Stimulated activated naive CD8-positive, alpha-beta T cell treated with anti-CD3 and anti-CD28 coated beads, Interleukin-15, Interleukin-2, amounts not matched to agents 100 ng/mL and 50 ng/mL, for 24 hours (primary cell): ENCODE data around the gene CDC37.
"Not testable (repeated sequence)": the region's sequence is repeated elsewhere in the genome, so short reads cannot be mapped to it uniquely, and the experiment has no call there.

ENCODE experiments used
- H3K27ac Mint-ChIP-seq: one replicate; pipeline ENCODE4 v1.8.0; 2021; ENCODE audit warnings: mild to moderate bottlenecking, mixed read lengths
- H3K27me3 Mint-ChIP-seq: one replicate; pipeline ENCODE4 v1.8.0; 2021; ENCODE audit warnings: mixed read lengths
- H3K36me3 Mint-ChIP-seq: one replicate; pipeline ENCODE4 v1.8.0; 2021; ENCODE audit warnings: low read depth, mixed read lengths
- H3K4me1 Mint-ChIP-seq: one replicate; pipeline ENCODE4 v1.8.0; 2021; ENCODE audit warnings: low read depth, mixed read lengths
- H3K4me3 Mint-ChIP-seq: one replicate; pipeline ENCODE4 v1.8.0; 2021; ENCODE audit warnings: mild to moderate bottlenecking, mixed read lengths
- H3K9me3 Mint-ChIP-seq: one replicate; pipeline ENCODE4 v1.8.0; 2021; ENCODE audit warnings: mixed read lengths

CDC37 gene

GRCh38 chr19:10412257-10412977, 9.1 kb upstream of the CDC37 start:
- peaks cover 6% of the 10 kb centered on the region for H3K27me3 Mint-ChIP-seq
- no peaks in the 10 kb centered on the region for H3K36me3 Mint-ChIP-seq
- peak overlapping the region; percentile 47 for H3K4me3 Mint-ChIP-seq
- peaks cover 81% of the 10 kb centered on the region for H3K4me1 Mint-ChIP-seq
- no peaks in the 10 kb centered on the region for H3K9me3 Mint-ChIP-seq
- peak overlapping the region; percentile 76 for H3K27ac Mint-ChIP-seq

GRCh38 chr19:10411224-10411623, 7.9 kb upstream of the CDC37 start:
- H3K27me3 Mint-ChIP-seq, H3K4me3 Mint-ChIP-seq, H3K36me3 Mint-ChIP-seq, H3K9me3 Mint-ChIP-seq, H3K27ac Mint-ChIP-seq: not testable (repeated sequence)
- H3K4me1 Mint-ChIP-seq = peaks cover 84% of the 10 kb centered on the region

GRCh38 chr19:10408511-10409283, 5.4 kb upstream of the CDC37 start:
- Mint-ChIP-seq H3K4me1 (peaks cover 93% of the 10 kb centered on the region), H3K9me3 (no peaks in the 10 kb centered on the region)

GRCh38 chr19:10407096-10407495, 3.8 kb upstream of the CDC37 start:
- no peaks in the 10 kb centered on the region for H3K9me3 Mint-ChIP-seq
- H3K27ac Mint-ChIP-seq = peak overlapping the region; percentile 8
- no peaks in the 10 kb centered on the region for H3K27me3 Mint-ChIP-seq
- H3K4me1 Mint-ChIP-seq = peaks cover 83% of the 10 kb centered on the region
- H3K36me3 Mint-ChIP-seq = peaks cover 8% of the 10 kb centered on the region
- H3K4me3 Mint-ChIP-seq = no peak overlapping the region

More at GRCh38 chr19:10408511-10409283, 5.4 kb upstream of the CDC37 start:
- peak overlapping the region; percentile 47 for H3K4me3 Mint-ChIP-seq
- no peaks in the 10 kb centered on the region for H3K36me3 Mint-ChIP-seq
- no peaks in the 10 kb centered on the region for H3K27me3 Mint-ChIP-seq
- H3K27ac Mint-ChIP-seq = peak overlapping the region; percentile 89

- peaks cover 15% of the 10 kb centered on the region for H3K36me3 Mint-ChIP-seq
- no peaks in the 10 kb centered on the region for H3K27me3 Mint-ChIP-seq
- H3K4me3 Mint-ChIP-seq = peak overlapping the region; percentile 76
- H3K9me3 Mint-ChIP-seq = no peaks in the 10 kb centered on the region
- H3K27ac Mint-ChIP-seq = no peak overlapping the region
- H3K4me1 Mint-ChIP-seq = peaks cover 81% of the 10 kb centered on the region
These were observed 2.8 kb upstream of the CDC37 start for GRCh38 chr19:10406191-10406590.

- H3K9me3 Mint-ChIP-seq = no peaks in the 10 kb centered on the region
- no peaks in the 10 kb centered on the region for H3K27me3 Mint-ChIP-seq
- H3K4me3 Mint-ChIP-seq = peak overlapping the region; percentile 98
- H3K27ac Mint-ChIP-seq = peak overlapping the region; percentile 96
- peaks cover 22% of the 10 kb centered on the region for H3K36me3 Mint-ChIP-seq
- peaks cover 81% of the 10 kb centered on the region for H3K4me1 Mint-ChIP-seq
These were observed 1.8 kb upstream of the CDC37 start for GRCh38 chr19:10404888-10405820.

- Mint-ChIP-seq H3K4me1 (peaks cover 69% of the 10 kb centered on the region), H3K9me3 (no peaks in the 10 kb centered on the region), H3K4me3 (peak overlapping the region; percentile 98)
These were observed 802 bp downstream of the CDC37 start for GRCh38 chr19:10402441-10403038.

GRCh38 chr19:10399878-10400277, 3.5 kb downstream of the CDC37 start:
- H3K36me3 Mint-ChIP-seq = peaks cover 60% of the 10 kb centered on the region
- no peak overlapping the region for H3K27ac Mint-ChIP-seq
- H3K9me3 Mint-ChIP-seq = no peaks in the 10 kb centered on the region
- H3K4me1 Mint-ChIP-seq = peaks cover 43% of the 10 kb centered on the region
- no peaks in the 10 kb centered on the region for H3K27me3 Mint-ChIP-seq
- peak overlapping the region; percentile 37 for H3K4me3 Mint-ChIP-seq

More at GRCh38 chr19:10402441-10403038, 802 bp downstream of the CDC37 start:
- Mint-ChIP-seq H3K27me3 (no peaks in the 10 kb centered on the region), H3K36me3 (peaks cover 38% of the 10 kb centered on the region), H3K27ac (peak overlapping the region; percentile 96)

GRCh38 chr19:10399340-10399739, 4.0 kb downstream of the CDC37 start:
- H3K27me3 Mint-ChIP-seq, H3K9me3 Mint-ChIP-seq, H3K4me3 Mint-ChIP-seq, H3K27ac Mint-ChIP-seq: not testable (repeated sequence)
- Mint-ChIP-seq H3K36me3 (peaks cover 61% of the 10 kb centered on the region), H3K4me1 (peaks cover 38% of the 10 kb centered on the region)

- Mint-ChIP-seq H3K4me1 (peaks cover 35% of the 10 kb centered on the region), H3K27me3 (no peaks in the 10 kb centered on the region), H3K9me3 (no peaks in the 10 kb centered on the region), H3K36me3 (peaks cover 61% of the 10 kb centered on the region), H3K27ac (no peak overlapping the region), H3K4me3 (no peak overlapping the region)
These were observed 4.5 kb downstream of the CDC37 start for GRCh38 chr19:10398819-10399218.

- Mint-ChIP-seq H3K27ac (no peak overlapping the region), H3K4me3 (no peak overlapping the region), H3K27me3 (no peaks in the 10 kb centered on the region), H3K9me3 (no peaks in the 10 kb centered on the region), H3K4me1 (peaks cover 21% of the 10 kb centered on the region), H3K36me3 (peaks cover 59% of the 10 kb centered on the region)
These were observed 7.4 kb downstream of the CDC37 start for GRCh38 chr19:10395917-10396316.

GRCh38 chr19:10395436-10395835, 7.9 kb downstream of the CDC37 start:
- no peaks in the 10 kb centered on the region for H3K27me3 Mint-ChIP-seq
- peaks cover 60% of the 10 kb centered on the region for H3K36me3 Mint-ChIP-seq
- no peak overlapping the region for H3K4me3 Mint-ChIP-seq
- no peaks in the 10 kb centered on the region for H3K9me3 Mint-ChIP-seq
- no peak overlapping the region for H3K27ac Mint-ChIP-seq
- peaks cover 16% of the 10 kb centered on the region for H3K4me1 Mint-ChIP-seq

- Mint-ChIP-seq H3K9me3 (no peaks in the 10 kb centered on the region), H3K27me3 (no peaks in the 10 kb centered on the region), H3K4me3 (no peak overlapping the region), H3K4me1 (peaks cover 12% of the 10 kb centered on the region), H3K27ac (no peak overlapping the region), H3K36me3 (peaks cover 58% of the 10 kb centered on the region)
These were observed 8.3 kb downstream of the CDC37 start for GRCh38 chr19:10395003-10395402.

- Mint-ChIP-seq H3K27me3 (no peaks in the 10 kb centered on the region), H3K9me3 (no peaks in the 10 kb centered on the region), H3K4me3 (no peak overlapping the region), H3K36me3 (peaks cover 54% of the 10 kb centered on the region), H3K27ac (no peak overlapping the region), H3K4me1 (peaks cover 9% of the 10 kb centered on the region)
These were observed 10.2 kb downstream of the CDC37 start for GRCh38 chr19:10393137-10393536.
